ENCODE measurements around the gene PAFAH2.

DNA sequence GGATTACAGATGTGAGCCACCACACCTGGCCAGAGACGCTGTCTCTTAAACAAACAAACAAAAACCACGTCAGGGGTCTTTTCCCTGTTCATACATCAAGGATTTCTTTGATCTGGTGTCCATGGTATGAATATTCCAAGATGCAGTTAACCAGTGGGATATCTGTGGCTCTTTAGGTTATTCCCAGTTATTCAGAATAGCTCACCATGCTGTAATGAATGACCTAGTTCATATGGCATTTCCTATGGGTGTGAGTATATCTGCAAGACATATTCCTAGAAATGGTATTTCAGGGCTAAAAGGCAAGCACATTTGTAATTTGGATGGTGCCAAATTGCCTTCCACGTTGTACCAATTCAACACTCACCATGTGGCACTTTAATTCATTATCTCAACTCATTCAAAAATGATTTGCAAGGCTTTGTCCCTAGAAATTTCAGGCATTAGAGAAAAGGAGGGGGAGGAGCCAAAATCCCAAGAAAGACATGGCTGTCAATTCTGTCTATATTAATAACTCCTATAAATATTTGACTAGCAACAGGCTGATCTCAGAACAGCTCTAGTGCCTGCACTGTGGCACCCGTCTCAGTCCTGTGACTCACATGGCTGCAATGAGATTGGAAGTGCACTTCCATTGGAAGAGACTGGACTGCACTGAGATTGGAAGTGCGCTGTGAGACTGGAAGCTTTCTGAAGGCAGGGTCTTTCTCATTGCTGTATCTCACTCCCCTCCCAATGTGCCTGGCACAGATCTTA, 85.6 kb downstream of the PAFAH2 start:
- TF ChIP-seq, protein P1, sequence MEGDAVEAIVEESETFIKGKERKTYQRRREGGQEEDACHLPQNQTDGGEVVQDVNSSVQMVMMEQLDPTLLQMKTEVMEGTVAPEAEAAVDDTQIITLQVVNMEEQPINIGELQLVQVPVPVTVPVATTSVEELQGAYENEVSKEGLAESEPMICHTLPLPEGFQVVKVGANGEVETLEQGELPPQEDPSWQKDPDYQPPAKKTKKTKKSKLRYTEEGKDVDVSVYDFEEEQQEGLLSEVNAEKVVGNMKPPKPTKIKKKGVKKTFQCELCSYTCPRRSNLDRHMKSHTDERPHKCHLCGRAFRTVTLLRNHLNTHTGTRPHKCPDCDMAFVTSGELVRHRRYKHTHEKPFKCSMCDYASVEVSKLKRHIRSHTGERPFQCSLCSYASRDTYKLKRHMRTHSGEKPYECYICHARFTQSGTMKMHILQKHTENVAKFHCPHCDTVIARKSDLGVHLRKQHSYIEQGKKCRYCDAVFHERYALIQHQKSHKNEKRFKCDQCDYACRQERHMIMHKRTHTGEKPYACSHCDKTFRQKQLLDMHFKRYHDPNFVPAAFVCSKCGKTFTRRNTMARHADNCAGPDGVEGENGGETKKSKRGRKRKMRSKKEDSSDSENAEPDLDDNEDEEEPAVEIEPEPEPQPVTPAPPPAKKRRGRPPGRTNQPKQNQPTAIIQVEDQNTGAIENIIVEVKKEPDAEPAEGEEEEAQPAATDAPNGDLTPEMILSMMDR (IDR thresholded peaks at IDR 0.05; ENCODE audit: insufficient read depth, low read length): no peak
- no peak for TF ChIP-seq POLR2AphosphoS5 (IDR thresholded peaks at IDR 0.05; ENCODE audit: low read depth)
- TF ChIP-seq, protein P2, sequence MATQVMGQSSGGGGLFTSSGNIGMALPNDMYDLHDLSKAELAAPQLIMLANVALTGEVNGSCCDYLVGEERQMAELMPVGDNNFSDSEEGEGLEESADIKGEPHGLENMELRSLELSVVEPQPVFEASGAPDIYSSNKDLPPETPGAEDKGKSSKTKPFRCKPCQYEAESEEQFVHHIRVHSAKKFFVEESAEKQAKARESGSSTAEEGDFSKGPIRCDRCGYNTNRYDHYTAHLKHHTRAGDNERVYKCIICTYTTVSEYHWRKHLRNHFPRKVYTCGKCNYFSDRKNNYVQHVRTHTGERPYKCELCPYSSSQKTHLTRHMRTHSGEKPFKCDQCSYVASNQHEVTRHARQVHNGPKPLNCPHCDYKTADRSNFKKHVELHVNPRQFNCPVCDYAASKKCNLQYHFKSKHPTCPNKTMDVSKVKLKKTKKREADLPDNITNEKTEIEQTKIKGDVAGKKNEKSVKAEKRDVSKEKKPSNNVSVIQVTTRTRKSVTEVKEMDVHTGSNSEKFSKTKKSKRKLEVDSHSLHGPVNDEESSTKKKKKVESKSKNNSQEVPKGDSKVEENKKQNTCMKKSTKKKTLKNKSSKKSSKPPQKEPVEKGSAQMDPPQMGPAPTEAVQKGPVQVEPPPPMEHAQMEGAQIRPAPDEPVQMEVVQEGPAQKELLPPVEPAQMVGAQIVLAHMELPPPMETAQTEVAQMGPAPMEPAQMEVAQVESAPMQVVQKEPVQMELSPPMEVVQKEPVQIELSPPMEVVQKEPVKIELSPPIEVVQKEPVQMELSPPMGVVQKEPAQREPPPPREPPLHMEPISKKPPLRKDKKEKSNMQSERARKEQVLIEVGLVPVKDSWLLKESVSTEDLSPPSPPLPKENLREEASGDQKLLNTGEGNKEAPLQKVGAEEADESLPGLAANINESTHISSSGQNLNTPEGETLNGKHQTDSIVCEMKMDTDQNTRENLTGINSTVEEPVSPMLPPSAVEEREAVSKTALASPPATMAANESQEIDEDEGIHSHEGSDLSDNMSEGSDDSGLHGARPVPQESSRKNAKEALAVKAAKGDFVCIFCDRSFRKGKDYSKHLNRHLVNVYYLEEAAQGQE (IDR thresholded peaks at IDR 0.05; ENCODE audit: insufficient replicate concordance, low read depth): no peak
- no peak for TF ChIP-seq GABPA (IDR thresholded peaks at IDR 0.05; ENCODE audit: low read depth)

All from HL-60 (cell line).